Fibroblast of pulmonary artery (primary cell): ENCODE measurements around the gene WFS1.

ENCODE experiments used
- DNase-seq: peaks from one replicate; pipeline ENCODE4 v3.0.0-alpha.2; 2010; ENCODE audit warnings: low read depth
- H3K4me3 ChIP-seq: replicated peaks from 2 replicates; pipeline ENCODE4 v1.5.1; 2011; ENCODE audit warnings: low read depth, mild to moderate bottlenecking, control low read depth, low read length, moderate library complexity
- TF ChIP-seq, protein P1 (sequence below): IDR thresholded peaks from 2 replicates; pipeline ENCODE4 v1.5.1; 2011; ENCODE audit warnings: mild to moderate bottlenecking, control low read depth, low read length, inconsistent platforms; ENCODE audit errors: missing control alignments

The WFS1 gene

DNA sequence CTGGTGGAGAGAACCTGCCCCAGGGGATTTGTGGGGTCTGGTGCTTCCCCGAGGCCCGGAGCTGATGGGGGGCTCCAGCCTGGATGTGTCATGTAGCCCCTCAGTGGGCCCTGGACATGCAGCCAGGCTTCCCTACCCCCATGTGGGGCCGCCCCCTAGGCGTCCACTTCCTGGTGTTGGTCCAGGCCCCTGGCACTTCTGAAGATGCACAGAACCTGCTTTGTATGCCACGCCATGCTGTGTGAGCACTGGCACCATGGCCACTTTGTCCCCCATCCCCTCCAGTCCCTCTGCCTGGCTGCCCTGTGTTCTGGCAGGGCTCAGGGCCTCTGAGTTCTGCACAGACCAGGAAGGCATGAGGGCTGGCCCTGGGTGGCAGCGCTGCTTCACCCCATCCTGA is 29.2 kb downstream of the WFS1 start:
- TF ChIP-seq, protein P1, sequence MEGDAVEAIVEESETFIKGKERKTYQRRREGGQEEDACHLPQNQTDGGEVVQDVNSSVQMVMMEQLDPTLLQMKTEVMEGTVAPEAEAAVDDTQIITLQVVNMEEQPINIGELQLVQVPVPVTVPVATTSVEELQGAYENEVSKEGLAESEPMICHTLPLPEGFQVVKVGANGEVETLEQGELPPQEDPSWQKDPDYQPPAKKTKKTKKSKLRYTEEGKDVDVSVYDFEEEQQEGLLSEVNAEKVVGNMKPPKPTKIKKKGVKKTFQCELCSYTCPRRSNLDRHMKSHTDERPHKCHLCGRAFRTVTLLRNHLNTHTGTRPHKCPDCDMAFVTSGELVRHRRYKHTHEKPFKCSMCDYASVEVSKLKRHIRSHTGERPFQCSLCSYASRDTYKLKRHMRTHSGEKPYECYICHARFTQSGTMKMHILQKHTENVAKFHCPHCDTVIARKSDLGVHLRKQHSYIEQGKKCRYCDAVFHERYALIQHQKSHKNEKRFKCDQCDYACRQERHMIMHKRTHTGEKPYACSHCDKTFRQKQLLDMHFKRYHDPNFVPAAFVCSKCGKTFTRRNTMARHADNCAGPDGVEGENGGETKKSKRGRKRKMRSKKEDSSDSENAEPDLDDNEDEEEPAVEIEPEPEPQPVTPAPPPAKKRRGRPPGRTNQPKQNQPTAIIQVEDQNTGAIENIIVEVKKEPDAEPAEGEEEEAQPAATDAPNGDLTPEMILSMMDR = no peak
- no peak for DNase-seq

DNA sequence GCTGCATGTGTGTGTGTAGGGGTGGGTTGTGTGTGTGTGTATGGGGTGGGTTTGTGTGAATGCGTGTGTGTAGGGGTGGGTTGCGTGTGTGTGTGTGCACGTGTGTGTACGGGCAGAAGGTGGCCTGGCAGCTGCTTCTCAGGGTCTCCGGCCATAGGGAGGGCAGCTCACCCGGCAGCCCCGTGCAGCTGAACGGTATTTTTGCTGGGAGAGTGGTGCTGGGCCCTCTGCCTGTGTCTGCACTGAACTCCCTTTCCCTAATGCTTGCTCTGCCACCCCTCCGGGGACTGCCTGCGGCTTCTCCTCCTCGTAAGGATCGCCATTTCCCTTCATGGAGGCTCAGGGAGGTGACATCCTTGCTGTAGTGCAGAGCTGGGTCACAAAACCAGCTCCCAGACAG is 30.2 kb downstream of the WFS1 start:
- no peak overlapping the region for H3K4me3 ChIP-seq
- no peak for DNase-seq
- TF ChIP-seq, protein P1 = no peak

More for the DNA sequence above, 29.2 kb downstream of the WFS1 start:
- H3K4me3 ChIP-seq = no peak overlapping the region

DNA sequence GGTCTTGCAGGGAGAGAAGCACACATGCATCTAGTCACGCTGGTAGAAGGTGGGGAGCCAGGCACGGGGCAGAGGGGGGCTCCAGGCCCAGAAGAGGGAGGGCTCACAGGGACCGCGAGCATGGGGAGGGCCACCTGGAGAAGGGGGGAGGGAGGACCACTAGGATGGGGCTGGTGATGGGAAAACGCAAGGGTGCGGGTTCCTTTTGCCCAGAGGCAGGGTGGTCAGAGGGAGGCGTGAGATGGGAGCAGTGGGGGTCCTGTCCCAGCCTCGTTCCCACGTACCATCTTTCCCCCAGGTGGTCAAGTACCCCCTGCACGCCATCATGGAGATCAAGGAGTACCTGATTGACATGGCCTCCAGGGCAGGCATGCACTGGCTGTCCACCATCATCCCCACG is 30.7 kb downstream of the WFS1 start:
- no peak overlapping the region for H3K4me3 ChIP-seq
- TF ChIP-seq, protein P1 = no peak
- DNase-seq = no peak

DNA sequence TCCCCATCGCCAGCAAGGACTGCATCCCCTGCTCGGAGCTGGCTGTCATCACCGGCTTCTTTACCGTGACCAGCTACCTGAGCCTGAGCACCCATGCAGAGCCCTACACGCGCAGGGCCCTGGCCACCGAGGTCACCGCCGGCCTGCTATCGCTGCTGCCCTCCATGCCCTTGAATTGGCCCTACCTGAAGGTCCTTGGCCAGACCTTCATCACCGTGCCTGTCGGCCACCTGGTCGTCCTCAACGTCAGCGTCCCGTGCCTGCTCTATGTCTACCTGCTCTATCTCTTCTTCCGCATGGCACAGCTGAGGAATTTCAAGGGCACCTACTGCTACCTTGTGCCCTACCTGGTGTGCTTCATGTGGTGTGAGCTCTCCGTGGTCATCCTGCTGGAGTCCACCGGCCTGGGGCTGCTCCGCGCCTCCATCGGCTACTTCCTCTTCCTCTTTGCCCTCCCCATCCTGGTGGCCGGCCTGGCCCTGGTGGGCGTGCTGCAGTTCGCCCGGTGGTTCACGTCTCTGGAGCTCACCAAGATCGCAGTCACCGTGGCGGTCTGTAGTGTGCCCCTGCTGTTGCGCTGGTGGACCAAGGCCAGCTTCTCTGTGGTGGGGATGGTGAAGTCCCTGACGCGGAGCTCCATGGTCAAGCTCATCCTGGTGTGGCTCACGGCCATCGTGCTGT is 31.5 kb downstream of the WFS1 start:
- TF ChIP-seq, protein P1 = no peak
- no peak overlapping the region for H3K4me3 ChIP-seq
- DNase-seq = no peak

DNA sequence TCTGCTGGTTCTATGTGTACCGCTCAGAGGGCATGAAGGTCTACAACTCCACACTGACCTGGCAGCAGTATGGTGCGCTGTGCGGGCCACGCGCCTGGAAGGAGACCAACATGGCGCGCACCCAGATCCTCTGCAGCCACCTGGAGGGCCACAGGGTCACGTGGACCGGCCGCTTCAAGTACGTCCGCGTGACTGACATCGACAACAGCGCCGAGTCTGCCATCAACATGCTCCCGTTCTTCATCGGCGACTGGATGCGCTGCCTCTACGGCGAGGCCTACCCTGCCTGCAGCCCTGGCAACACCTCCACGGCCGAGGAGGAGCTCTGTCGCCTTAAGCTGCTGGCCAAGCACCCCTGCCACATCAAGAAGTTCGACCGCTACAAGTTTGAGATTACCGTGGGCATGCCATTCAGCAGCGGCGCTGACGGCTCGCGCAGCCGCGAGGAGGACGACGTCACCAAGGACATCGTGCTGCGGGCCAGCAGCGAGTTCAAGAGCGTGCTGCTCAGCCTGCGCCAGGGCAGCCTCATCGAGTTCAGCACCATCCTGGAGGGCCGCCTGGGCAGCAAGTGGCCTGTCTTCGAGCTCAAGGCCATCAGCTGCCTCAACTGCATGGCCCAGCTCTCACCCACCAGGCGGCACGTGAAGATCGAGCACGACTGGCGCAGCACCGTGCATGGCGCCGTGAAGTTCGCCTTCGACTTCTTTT is 32.2 kb downstream of the WFS1 start:
- DNase-seq = no peak
- no peak overlapping the region for H3K4me3 ChIP-seq
- TF ChIP-seq, protein P1 = no peak

DNA sequence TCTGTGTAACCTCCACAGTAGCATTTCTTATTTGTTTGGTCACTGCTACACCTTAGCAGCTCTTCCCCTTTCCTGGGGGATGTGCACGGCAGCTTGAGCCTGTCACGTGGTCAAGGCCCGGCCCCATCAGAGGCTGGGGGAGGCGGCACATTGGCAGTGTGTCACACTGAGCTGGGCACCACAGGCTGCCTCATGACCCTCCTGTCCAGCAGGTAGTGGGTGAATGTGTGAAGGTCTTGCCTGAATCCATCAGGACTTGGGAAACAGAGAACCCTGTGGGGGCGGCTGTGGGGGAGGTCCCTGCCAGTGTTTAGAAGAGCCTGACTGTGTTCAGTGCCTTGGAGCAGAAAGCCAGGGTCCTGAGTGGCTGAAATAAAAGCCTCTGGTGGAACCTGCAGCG is 33.2 kb downstream of the WFS1 start:
- TF ChIP-seq, protein P1 = no peak
- no peak overlapping the region for H3K4me3 ChIP-seq
- DNase-seq = no peak
